Heart right ventricle (tissue), 16 donors: ENCODE data around the gene CYGB. TPM values are rescaled to one million over a fixed set of nuclear protein-coding genes. Genes with fewer than 3 reads are reported as not detected.
"Not testable (repeated sequence)": the region's sequence is repeated elsewhere in the genome, so short reads cannot be mapped to it uniquely, and the experiment has no call there.

Experiments used
- ATAC-seq, 8 donors: fragments of 200-7000 bp; cut with Tn5 transposase; one replicate each; pipeline ENCODE4 v1.9.1; 2020; ENCODE audit warnings: mild to moderate bottlenecking in 8 of 8, moderate library complexity in 8 of 8, moderate number of reproducible peaks in 1 of 8
- DNase-seq, 2 donors: peaks; one replicate each; pipeline ENCODE4 v3.0.0-alpha.2; 2020
- H3K27ac ChIP-seq, 10 donors: fragments of 200-600 bp; sonication (generic) in 2 of 10; one replicate each; pipeline versions ENCODE4 v1.5.0 to v1.8.0; 2020 to 2022; ENCODE audit warnings: mild to moderate bottlenecking in 3 of 10
- H3K27me3 ChIP-seq, 7 donors: fragments of 200-600 bp; one replicate each; pipeline ENCODE4 v1.8.0; 2021 to 2022; ENCODE audit warnings: mild to moderate bottlenecking in 2 of 7
- H3K36me3 ChIP-seq, 9 donors: fragments of 200-600 bp; sonication (generic) in 1 of 9; one replicate each; pipeline versions ENCODE4 v1.5.0 to v1.8.0; 2020 to 2022; ENCODE audit warnings: mild to moderate bottlenecking in 2 of 9
- H3K4me1 ChIP-seq, 9 donors: fragments of 200-600 bp; sonication (generic) in 1 of 9; one replicate each; pipeline versions ENCODE4 v1.5.0 to v1.8.0; 2020 to 2022; ENCODE audit warnings: mild to moderate bottlenecking in 4 of 9
- H3K4me3 ChIP-seq, 10 donors: fragments of 200-600 bp; sonication (generic) in 2 of 10; one replicate each; pipeline versions ENCODE4 v1.5.0 to v1.8.0; 2020 to 2022; ENCODE audit warnings: mild to moderate bottlenecking in 7 of 10, moderate library complexity in 2 of 10
- H3K9me3 ChIP-seq, 11 donors: fragments of 200-600 bp in 10 of 11; sonication (generic) in 2 of 11; one replicate each; pipeline versions ENCODE4 v1.5.0 to v1.8.0; 2013 to 2022; ENCODE audit warnings: mild to moderate bottlenecking in 2 of 11, control low read depth in 1 of 11, moderate library complexity in 1 of 11
- CTCF ChIP-seq, 9 donors: fragments of 200-600 bp; sonication (generic) in 2 of 9; IDR thresholded peaks; one replicate each; pipeline versions ENCODE4 v1.5.0 to v1.8.0; 2021 to 2022; ENCODE audit warnings: antibody characterized with exemption in 9 of 9, mild to moderate bottlenecking in 5 of 9, moderate library complexity in 1 of 9
- WGBS, 2 donors: extraction: QIAGEN DNeasy Blood & Tissue Kit; methylation state at CpG; one replicate each; pipeline ENCODE4 v1.1.7; 2013; ENCODE audit warnings: inconsistent platforms in 1 of 2; 5-methylcytosine and 5-hydroxymethylcytosine counted together
- intact Hi-C, 10 donors: fragments of 100-400 bp; cut with DNase I; formaldehyde crosslinking; loops; one replicate each; pipeline versions ENCODE4 v1.11.1 to v1.14.2; 2022
- polyA plus RNA-seq, 2 donors: library from polyadenylated mRNA; stranded (reverse); fragments of 200-250 nt; gene quantifications; one replicate each; pipeline ENCODE4 v1.2.3, GENCODE V29; 2013
- total RNA-seq, 10 donors: library from RNA; stranded (reverse); fragmentation: NEBNext Ultra II Directional in 3 of 10; extraction: Animal tissue kit (Norgen Biotek cat#: 25700) in 3 of 10; gene quantifications; one replicate each; pipeline versions ENCODE4 v1.2.1 to v1.2.4, GENCODE V29; 2021 to 2023
- donor health status: Arrhythmogenic right ventricular cardiomyopathy.
- donor health status: ischemic (EF 13 %, LVEDD 7.1; RV severe dilation, severe dysfunction).
- donor health status: healthy with polysubstance abuse.
- donor health status: DM: no; HTN: yes; CAD: no.
- donor health status: DM: no; HTN: no; CAD: no.
- donor health status: ischemic (EF 25% LVEDD 6.9; RV normal size, moderate dysfunction).
- donor health status: ischemic (EF 25% LVEDD 5.7; RV mildly dilated, moderate dysfunction).
- donor health status: healthy.
- donor health status: DM: yes; HTN: yes; CAD: no.
- donor health status: Ischemic cardiomyopathy.
- donor health status: ischemic (EF 35%, LVEDD 5.7; RV mildly dilated, moderate dysfunction).
- donor health status: nonischemic (EF 11% LVEDD 7.7; RV severe dilation, severe dysfunction).
- donor health status: DM: yes; HTN: yes; CAD: no.
- donor health status: PGD.
- donor health status: ischemic (EF 29% LVEDD 5.4; RV normal size, mild dysfunction).
- donor health status: nonischemic (EF 23%, LVEDD 6.1; RV moderate dilation, normal function).

The CYGB gene
- total and polyA plus RNA-seq, 12 donors: 9.3 to 57.7 (median 21.1) TPM

- H3K36me3 ChIP-seq: no peaks in the 10 kb centered on the region
- ATAC-seq (peak; percentile 44 to 64 (median 52)), DNase-seq (peak; percentile 63 to 81)
- no peak overlapping the region for H3K27ac ChIP-seq
- H3K27me3 ChIP-seq: no peaks in the 10 kb centered on the region
- H3K4me1 ChIP-seq: peaks cover 15 to 42% (median 35%) of the 10 kb centered on the region in 9 donors
- WGBS, 2 donors: 23 to 25% methylated on average over 35 of the region's 35 CpGs
- H3K9me3 ChIP-seq: no peaks in the 10 kb centered on the region
- TF ChIP-seq CTCF (IDR thresholded peaks at IDR 0.05): peak; percentile 97 to 100 (median 100)
- no peak overlapping the region for H3K4me3 ChIP-seq
- intact Hi-C loops: loop anchor here (1.0 to 10.0 kb wide), 11 partner anchors 23 to 104 kb away; no protein-coding TSS in a partner anchor
Measured at GRCh38 chr17:76523084-76524037, 14.1 kb downstream of the CYGB start.

- 90 to 95% methylated on average over 10 of the region's 10 CpGs for WGBS, 2 donors
- H3K27me3 ChIP-seq, H3K36me3 ChIP-seq, ATAC-seq, H3K9me3 ChIP-seq, DNase-seq, H3K4me3 ChIP-seq: not testable (repeated sequence)
- intact Hi-C loops: loop anchor here in 8 of 10 donors (2.0 to 10.0 kb wide), 7 partner anchors 25 to 106 kb away; no protein-coding TSS in a partner anchor
- Histone ChIP-seq H3K4me1 (peaks cover 11 to 29% (median 22%) of the 10 kb centered on the region in 9 donors), H3K27ac (peak overlapping the region in 1 of 10 donors; percentile 4)
Measured at GRCh38 chr17:76521683-76522082, 15.8 kb downstream of the CYGB start.

GRCh38 chr17:76521262-76521661, 16.2 kb downstream of the CYGB start:
- Histone ChIP-seq H3K4me3 (no peak overlapping the region), H3K36me3 (no peaks in the 10 kb centered on the region), H3K27me3 (no peaks in the 10 kb centered on the region), H3K27ac (peak overlapping the region in 2 of 10 donors; percentile 4 to 22), H3K9me3 (no peaks in the 10 kb centered on the region), H3K4me1 (peaks cover 11 to 33% (median 24%) of the 10 kb centered on the region in 9 donors)
- ATAC-seq (no peak), DNase-seq (no peak)
- WGBS, 2 donors: 81 to 90% methylated on average over 7 of the region's 7 CpGs
- no peak for TF ChIP-seq CTCF (IDR thresholded peaks at IDR 0.05)
- intact Hi-C loops: loop anchor here in 5 of 10 donors (5.0 to 10.0 kb wide), 3 partner anchors 101 to 106 kb away; no protein-coding TSS in a partner anchor

- H3K27ac ChIP-seq: peak overlapping the region in 3 of 10 donors; percentile 41 to 49 (median 44)
- H3K4me1 ChIP-seq: peaks cover under 1 to 42% (median 25%) of the 10 kb centered on the region in 9 donors
- no peak overlapping the region for H3K4me3 ChIP-seq
- H3K27me3 ChIP-seq: no peaks in the 10 kb centered on the region
- intact Hi-C loops: no loop called here
- H3K36me3 ChIP-seq: no peaks in the 10 kb centered on the region
- no peak for DNase-seq
- H3K9me3 ChIP-seq: no peaks in the 10 kb centered on the region
- peak in 3 of 8 donors; percentile 5 to 34 (median 9) for ATAC-seq
- no peak for TF ChIP-seq CTCF (IDR thresholded peaks at IDR 0.05)
- 62 to 64% methylated on average over 15 of the region's 15 CpGs for WGBS, 2 donors
Measured at GRCh38 chr17:76519048-76519966, 18.2 kb downstream of the CYGB start.
